Measurements from ENCODE around the gene CAST.

The CAST gene

DNA sequence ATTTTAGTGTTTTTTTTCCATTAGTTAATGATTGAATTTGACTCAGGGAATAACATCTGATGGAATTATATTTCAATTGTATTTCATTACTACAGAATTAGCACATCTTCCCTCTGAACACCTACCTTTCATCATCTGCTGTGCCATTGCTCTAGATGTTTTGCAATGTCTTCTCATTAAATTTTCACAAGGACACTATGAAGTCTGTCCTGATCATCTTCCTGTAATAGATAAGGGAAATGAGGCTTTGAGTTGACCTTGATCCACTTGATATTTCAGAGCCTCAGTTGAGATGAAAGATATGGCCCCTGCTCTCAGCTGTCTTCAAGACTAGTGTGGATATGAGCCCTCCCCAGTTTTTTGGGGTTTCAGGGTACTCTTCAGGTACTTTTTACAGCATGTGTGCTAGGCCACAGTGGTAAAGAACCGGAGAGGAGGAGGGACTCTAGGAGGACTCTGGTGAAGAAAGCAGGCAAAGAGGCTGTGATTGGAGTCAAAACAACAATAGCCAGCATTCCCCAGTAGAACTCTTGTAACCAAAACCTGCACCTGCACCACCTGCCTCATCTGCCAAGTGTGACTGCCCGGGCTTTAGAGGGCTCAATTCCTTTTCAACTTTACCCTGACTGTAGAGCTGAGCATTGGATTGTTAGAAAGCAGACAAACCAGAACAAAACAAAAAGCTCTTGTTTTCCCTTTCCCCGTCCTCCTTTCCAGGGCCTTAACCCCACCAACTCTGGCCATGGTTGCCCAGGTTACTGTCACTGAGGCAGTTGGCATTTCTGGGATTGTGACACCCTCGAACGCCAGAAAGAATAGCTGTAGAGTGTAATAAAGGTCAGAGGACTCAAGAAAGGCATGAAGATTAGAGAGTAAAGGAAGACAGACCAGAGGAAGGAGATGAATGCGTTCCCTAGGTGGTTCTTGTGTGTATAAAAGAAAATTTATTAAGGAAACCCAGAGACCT, 89.3 kb downstream of the CAST start:
- no peak for DNase-seq

GRCh38 chr5:96752341-96753016, 90.3 kb downstream of the CAST start:
- DNase-seq, result peak; percentile 52

GRCh38 chr5:96753017-96753397, 90.8 kb downstream of the CAST start:
- no peak for DNase-seq

DNA sequence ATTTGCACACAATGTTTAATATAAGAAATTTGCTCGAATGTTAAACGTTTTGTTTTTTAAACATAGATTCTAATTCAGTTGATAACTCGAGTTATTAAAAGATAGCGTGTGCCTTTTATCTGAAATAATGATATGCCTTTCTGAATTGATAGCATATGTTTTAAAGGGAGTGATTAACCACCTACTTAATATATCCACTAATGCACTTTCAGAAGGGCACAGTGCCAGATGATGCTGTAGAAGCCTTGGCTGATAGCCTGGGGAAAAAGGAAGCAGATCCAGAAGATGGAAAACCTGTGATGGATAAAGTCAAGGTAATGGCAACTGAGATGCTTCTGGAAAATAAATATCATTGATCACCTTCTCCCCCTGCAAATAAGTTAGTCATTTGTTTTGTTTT, 91.7 kb downstream of the CAST start:
- no peak for DNase-seq

- no peak for DNase-seq
Observed at GRCh38 chr5:96755851-96756250, 93.7 kb downstream of the CAST start.

DNA sequence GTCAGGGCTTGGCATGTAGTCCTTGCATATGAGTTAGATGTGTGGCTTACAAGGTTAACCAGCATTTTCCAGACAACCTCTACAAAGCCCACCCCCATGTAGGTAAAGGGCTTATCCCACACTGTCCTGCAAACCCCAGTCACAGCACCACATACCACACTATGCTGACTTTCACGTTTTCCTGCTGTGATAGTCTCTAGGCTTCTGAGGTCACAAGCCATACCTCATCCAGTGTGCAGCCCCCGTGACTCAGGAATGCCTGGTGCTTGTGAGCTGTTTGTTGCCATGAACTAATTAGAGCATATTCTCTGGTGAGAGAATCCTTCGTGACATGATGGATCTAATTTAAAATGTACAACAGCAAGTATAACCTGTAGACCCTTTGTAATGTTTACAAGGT, 94.8 kb downstream of the CAST start:
- no peak for DNase-seq

DNA sequence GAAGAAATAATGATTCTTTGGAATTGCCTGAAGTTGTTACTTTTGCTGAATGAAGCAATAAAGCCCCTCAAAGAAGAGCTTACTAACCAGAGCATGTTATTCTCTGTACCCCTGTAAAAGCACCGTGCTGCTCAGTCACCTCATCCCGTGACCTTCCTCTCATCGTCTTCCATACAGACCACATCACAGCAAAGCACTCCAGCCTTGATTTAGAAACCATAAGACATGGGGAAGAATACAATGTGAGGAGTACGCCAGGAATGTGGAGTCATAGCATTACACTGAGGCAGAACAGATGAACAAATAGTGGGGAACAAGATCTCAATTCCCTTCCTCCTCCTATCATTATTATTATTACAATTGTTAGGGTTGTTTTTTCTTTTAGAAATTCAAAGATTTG, 96.4 kb downstream of the CAST start:
- DNase-seq, result no peak

- no peak for DNase-seq
Observed at GRCh38 chr5:96761618-96762017, 99.4 kb downstream of the CAST start.

GRCh38 chr5:96763026-96763425, 100.8 kb downstream of the CAST start:
- no peak for DNase-seq

- no peak for DNase-seq
Observed at GRCh38 chr5:96765043-96765442, 102.9 kb downstream of the CAST start.

- no peak for DNase-seq
Observed at GRCh38 chr5:96768708-96769251, 106.6 kb downstream of the CAST start.

GRCh38 chr5:96771395-96771794, 109.2 kb downstream of the CAST start:
- DNase-seq, result no peak

- DNase-seq, result no peak
Observed at GRCh38 chr5:96772111-96772510, 109.9 kb downstream of the CAST start.

GRCh38 chr5:96772542-96772941, 110.4 kb downstream of the CAST start:
- DNase-seq, result no peak

DNA sequence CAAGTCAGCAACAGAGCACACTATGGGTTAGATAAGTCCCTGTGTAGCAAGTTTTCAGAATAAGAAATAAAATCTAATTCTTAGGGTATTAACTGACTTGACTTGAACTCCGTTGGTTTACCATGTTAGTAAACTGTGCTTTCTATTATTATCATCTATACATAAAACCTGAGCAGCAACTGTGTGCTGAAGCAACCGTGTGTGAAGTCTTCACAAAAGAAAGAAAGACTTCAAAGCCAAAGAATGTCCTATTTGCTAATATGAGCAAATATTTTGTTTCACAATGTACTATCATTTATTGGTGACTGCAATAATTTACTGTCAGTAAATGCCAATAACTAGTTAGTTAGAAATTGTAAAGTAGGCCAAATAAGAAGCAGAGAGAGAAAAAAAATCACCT, 112.9 kb downstream of the CAST start:
- DNase-seq, result no peak

DNA sequence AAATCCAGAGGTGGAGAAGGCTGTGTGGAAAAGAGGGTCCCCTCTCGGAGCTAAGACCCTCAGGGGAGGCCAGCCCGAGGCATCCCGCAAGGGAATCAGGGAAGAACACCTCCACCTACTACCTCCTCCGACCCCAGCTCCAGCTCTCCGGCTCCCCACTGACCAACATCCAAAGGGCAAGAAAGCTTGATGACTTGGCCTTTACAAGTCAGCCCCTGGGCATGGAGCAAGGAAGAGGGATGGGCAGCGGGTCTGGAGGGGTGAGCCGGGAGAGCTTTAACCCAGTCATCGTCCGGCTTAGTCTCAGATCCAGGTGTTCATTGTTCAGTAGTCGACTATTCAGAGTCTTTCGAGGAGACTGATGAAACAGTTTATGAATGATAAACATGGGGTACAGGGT, 113.5 kb downstream of the CAST start:
- DNase-seq, result no peak

DNA sequence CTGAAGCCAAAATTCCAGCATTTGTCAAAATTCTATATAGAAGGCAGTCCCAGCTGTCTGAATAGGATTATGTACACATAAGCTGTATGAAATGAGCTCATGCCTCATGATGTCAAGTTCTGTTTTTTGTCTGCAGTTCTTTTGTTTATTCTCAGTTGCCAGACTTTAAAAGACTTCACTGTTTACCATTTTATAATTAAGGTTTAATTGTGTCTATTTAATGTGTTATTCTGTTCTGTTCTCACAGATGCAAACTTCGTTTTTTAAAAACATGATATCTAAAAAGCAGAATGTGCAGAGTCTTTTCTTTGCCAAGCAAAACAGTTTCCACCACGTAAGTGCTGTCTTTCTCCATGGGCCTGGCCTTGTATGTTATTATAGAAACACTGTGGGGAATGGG, 114.4 kb downstream of the CAST start:
- no peak for DNase-seq

GRCh38 chr5:96778409-96778808, 116.2 kb downstream of the CAST start:
- no peak for DNase-seq

DNA sequence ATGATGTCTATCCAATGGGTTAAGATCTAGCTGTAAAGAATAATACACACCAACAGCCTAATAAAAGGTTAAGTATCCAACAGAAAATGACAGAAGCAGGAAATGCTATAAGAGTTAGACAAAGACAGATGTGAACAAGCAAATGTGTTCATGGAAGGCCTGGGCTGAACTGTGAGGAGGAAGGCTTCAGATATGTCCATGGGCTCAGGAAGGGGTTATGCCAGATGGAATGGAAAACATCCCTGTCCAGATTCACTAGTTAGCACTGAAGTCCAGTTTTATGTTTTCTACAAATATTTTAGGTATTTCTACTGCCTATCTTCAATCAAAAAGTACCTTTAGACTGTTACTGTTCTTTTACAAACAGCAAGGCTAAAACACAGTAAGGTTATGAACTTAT, 118.5 kb downstream of the CAST start:
- DNase-seq, result no peak

DNA sequence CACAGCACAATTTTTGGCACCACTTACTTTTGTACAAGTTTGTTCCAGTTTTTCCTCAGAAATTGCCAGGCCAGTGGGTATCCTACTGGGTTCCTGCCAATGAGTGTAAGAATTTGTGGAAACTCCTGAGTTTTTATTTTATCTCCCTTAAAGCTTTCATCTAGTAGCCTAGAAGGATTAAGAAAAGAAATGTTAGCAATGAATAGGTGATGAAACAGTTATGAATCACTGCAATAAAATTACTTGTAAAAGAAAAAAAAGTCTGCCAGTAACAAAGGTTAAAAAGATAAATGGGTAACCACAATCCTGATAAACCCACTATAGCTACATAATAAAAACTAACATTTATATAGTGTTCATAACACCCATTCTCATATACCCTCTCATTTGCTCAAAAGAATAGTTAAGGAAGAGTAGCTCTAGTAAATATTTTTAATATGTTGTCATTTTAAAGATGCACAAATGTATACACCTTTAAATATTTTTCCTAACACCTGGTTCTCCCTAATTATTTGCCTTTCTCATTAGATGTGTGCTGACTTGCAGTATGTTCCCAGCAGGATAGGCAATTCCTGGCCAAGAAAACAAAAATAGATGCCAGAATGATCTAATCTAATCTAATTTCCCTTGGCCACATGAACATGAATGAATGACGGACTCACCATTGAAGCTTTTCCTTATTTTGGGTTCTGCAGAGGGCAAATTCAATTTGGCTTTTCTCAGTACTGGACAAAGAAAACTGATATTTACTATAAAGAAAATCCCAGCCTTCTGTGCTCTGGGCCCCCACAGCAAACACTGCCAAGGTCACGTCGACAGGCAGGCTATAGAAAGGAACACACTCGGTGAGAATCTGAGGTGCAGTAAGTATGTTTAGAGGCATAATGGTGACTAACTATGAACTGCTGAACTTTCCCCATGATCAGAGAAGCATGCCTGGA, 119.1 kb downstream of the CAST start:
- no peak for DNase-seq

DNA sequence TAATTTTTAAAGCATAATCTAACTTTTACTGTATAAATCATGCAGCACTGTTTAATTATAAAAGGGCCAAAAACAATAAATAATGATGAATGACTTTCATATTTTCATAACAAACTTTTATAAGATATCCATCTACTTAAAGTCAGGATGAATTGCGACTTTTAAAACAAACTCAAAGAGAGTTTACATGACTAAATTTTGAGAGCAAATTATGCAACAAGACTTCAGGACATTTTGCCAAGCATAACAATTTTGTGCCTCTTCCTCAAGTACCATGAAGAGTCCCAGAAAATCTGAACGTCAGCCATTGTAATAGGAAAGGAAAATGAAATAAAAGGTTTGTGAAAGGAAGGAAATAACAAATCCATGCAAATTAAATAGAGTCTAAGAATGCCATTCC, 121.2 kb downstream of the CAST start:
- no peak for DNase-seq

GRCh38 chr5:96785326-96786109, 123.3 kb downstream of the CAST start:
- DNase-seq, result no peak

Data from NCI-H146 (cell line).